ENCODE measurements around the gene ASS1.

DNA sequence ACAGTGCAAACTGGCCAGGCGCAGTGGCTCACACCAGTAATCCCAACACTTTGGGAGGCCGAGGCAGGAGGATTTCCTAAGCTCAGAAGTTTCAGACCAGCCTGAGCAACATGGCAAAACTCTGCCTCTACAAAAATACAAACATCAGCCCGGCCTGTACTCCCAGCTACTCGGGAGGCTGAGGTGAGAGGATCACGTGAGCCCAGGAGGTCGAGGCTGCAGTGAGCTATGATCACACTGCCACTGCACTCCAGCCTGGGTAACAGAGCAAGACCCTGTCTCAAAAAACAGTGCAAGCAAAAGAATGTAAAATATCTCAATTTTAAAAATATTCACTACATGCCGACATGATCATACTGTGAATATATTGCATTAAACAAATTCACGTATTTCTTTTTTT lies 83.9 kb downstream of the ASS1 start:
- TF ChIP-seq, protein P1, sequence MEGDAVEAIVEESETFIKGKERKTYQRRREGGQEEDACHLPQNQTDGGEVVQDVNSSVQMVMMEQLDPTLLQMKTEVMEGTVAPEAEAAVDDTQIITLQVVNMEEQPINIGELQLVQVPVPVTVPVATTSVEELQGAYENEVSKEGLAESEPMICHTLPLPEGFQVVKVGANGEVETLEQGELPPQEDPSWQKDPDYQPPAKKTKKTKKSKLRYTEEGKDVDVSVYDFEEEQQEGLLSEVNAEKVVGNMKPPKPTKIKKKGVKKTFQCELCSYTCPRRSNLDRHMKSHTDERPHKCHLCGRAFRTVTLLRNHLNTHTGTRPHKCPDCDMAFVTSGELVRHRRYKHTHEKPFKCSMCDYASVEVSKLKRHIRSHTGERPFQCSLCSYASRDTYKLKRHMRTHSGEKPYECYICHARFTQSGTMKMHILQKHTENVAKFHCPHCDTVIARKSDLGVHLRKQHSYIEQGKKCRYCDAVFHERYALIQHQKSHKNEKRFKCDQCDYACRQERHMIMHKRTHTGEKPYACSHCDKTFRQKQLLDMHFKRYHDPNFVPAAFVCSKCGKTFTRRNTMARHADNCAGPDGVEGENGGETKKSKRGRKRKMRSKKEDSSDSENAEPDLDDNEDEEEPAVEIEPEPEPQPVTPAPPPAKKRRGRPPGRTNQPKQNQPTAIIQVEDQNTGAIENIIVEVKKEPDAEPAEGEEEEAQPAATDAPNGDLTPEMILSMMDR (IDR thresholded peaks at IDR 0.05; ENCODE audit: low read depth, low read length, poor library complexity, severe bottlenecking) = no peak
- TF ChIP-seq EZH2phosphoT487 (IDR thresholded peaks at IDR 0.05; ENCODE audit: borderline replicate concordance, low read length) = no peak
